Activated T-cell treated with anti-CD3 and anti-CD28 coated beads for 48 hours (primary cell): ENCODE results near the gene RASAL3.

Experiments
- DNase-seq: peaks from one replicate; pipeline ENCODE4 v3.0.0-alpha.2; 2020; ENCODE audit warnings: low read depth

RASAL3 gene

GRCh38 chr19:15436012-15436825 is 28.1 kb downstream of the RASAL3 start:
- no peak for DNase-seq

- no peak for DNase-seq
Observed at GRCh38 chr19:15433519-15434069, 30.8 kb downstream of the RASAL3 start.

- DNase-seq = peak; percentile 95
Observed at GRCh38 chr19:15432629-15433518, 31.5 kb downstream of the RASAL3 start.

- peak; percentile 20 for DNase-seq
Observed at GRCh38 chr19:15432018-15432494, 32.3 kb downstream of the RASAL3 start.

- no peak for DNase-seq
Observed at GRCh38 chr19:15431396-15432017, 32.8 kb downstream of the RASAL3 start.

GRCh38 chr19:15430526-15431120 is 33.7 kb downstream of the RASAL3 start:
- no peak for DNase-seq

GRCh38 chr19:15429825-15430467 is 34.4 kb downstream of the RASAL3 start:
- DNase-seq = no peak

- no peak for DNase-seq
Observed at GRCh38 chr19:15428956-15429824, 35.2 kb downstream of the RASAL3 start.

GRCh38 chr19:15427991-15428471 is 36.3 kb downstream of the RASAL3 start:
- no peak for DNase-seq

GRCh38 chr19:15427350-15427700 is 37.0 kb downstream of the RASAL3 start:
- DNase-seq = no peak

- no peak for DNase-seq
Observed at GRCh38 chr19:15426485-15427349, 37.6 kb downstream of the RASAL3 start.

GRCh38 chr19:15425321-15425950 is 38.9 kb downstream of the RASAL3 start:
- DNase-seq = no peak

GRCh38 chr19:15424692-15425272 is 39.6 kb downstream of the RASAL3 start:
- no peak for DNase-seq

- DNase-seq = no peak
Observed at GRCh38 chr19:15424121-15424520, 40.2 kb downstream of the RASAL3 start.

GRCh38 chr19:15423130-15423529 is 41.2 kb downstream of the RASAL3 start:
- DNase-seq = no peak

- no peak for DNase-seq
Observed at GRCh38 chr19:15422296-15423075, 41.9 kb downstream of the RASAL3 start.

GRCh38 chr19:15421721-15422260 is 42.6 kb downstream of the RASAL3 start:
- no peak for DNase-seq
